ENCODE data around the gene CDON.

The CDON gene

DNA sequence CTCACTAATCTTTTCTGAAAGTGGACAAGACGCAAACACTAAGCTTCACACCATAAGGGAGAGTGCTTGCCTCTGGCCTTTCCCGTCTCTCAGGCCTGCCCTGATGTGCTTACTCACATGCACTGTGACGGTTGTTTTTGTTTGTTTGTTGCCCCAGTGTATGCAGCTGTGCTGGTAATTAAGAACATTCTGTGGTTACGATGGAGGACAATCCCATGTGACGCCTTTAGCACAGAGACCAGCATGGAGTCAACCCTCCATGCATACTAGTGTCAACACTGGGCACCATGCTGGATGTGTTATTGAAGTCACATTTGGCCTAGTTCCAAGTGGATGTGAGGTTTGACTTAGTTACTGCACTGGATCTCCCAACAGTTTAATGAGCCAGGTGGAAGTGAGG, 27.8 kb upstream of the CDON start:
- H3K4me1 ChIP-seq (ENCODE audit: insufficient read depth, low read length, poor library complexity, severe bottlenecking): no peaks in the 10 kb centered on the region
- H3K4me2 ChIP-seq (ENCODE audit: low read depth, low read length, poor library complexity, severe bottlenecking): no peak overlapping the region
- H3K4me3 ChIP-seq (ENCODE audit: low read length, poor library complexity, severe bottlenecking): no peak overlapping the region
- no peaks in the 10 kb centered on the region for H3K27me3 ChIP-seq (ENCODE audit: insufficient read depth, low read length, poor library complexity, severe bottlenecking)
- H2AFZ ChIP-seq (ENCODE audit: low read length): no peak overlapping the region
- H3K9me3 ChIP-seq (ENCODE audit: insufficient read depth, low read depth, low read length): no peaks in the 10 kb centered on the region
- H3F3A ChIP-seq (ENCODE audit: low read depth): no peaks in the 10 kb centered on the region
- no peaks in the 10 kb centered on the region for H3K9me2 ChIP-seq (replicated peaks; ENCODE audit: low read depth, low read length)
- no peak overlapping the region for H3K9ac ChIP-seq (ENCODE audit: low read depth, low read length, poor library complexity, severe bottlenecking)
- H3K79me2 ChIP-seq (ENCODE audit: insufficient read depth, low read length): no peaks in the 10 kb centered on the region
- no peaks in the 10 kb centered on the region for H3K36me3 ChIP-seq (ENCODE audit: insufficient read depth, low read length)
- TF ChIP-seq, protein P1, sequence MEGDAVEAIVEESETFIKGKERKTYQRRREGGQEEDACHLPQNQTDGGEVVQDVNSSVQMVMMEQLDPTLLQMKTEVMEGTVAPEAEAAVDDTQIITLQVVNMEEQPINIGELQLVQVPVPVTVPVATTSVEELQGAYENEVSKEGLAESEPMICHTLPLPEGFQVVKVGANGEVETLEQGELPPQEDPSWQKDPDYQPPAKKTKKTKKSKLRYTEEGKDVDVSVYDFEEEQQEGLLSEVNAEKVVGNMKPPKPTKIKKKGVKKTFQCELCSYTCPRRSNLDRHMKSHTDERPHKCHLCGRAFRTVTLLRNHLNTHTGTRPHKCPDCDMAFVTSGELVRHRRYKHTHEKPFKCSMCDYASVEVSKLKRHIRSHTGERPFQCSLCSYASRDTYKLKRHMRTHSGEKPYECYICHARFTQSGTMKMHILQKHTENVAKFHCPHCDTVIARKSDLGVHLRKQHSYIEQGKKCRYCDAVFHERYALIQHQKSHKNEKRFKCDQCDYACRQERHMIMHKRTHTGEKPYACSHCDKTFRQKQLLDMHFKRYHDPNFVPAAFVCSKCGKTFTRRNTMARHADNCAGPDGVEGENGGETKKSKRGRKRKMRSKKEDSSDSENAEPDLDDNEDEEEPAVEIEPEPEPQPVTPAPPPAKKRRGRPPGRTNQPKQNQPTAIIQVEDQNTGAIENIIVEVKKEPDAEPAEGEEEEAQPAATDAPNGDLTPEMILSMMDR (conservative IDR thresholded peaks at IDR 0.05; ENCODE audit: low read length): no peak
- TF ChIP-seq EZH2phosphoT487 (IDR thresholded peaks at IDR 0.05; ENCODE audit: borderline replicate concordance): no peak
- no peaks in the 10 kb centered on the region for H4K20me1 ChIP-seq (ENCODE audit: insufficient read depth, low read length, poor library complexity, severe bottlenecking)

DNA sequence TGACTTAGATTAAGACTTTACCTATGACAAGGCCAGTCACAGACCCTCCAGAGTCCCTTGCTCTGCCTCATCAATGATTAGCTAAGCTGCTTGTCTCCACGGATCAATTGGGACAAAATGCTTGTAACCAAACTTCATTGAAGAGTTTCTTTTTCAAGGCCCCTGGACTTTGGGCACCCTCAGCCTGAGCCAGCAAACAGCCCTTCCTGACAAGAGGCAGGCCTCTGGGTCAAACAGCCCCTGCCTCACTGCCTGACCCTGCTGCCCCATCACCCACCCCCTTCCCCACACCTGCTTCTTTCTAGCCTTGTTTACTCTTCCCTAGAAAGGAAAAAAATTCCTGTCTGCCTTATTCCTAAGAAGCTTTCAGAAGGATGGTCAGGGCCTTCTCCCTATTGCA, 26.3 kb upstream of the CDON start:
- Histone ChIP-seq H3K27me3 (ENCODE audit: insufficient read depth, low read length, poor library complexity, severe bottlenecking) (no peaks in the 10 kb centered on the region), H3K79me2 (ENCODE audit: insufficient read depth, low read length) (no peaks in the 10 kb centered on the region), H3K36me3 (ENCODE audit: insufficient read depth, low read length) (no peaks in the 10 kb centered on the region), H3K9me3 (ENCODE audit: insufficient read depth, low read depth, low read length) (no peaks in the 10 kb centered on the region), H3K9ac (ENCODE audit: low read depth, low read length, poor library complexity, severe bottlenecking) (no peak overlapping the region), H3K9me2 (replicated peaks; ENCODE audit: low read depth, low read length) (no peaks in the 10 kb centered on the region), H2AFZ (ENCODE audit: low read length) (no peak overlapping the region), H3K4me2 (ENCODE audit: low read depth, low read length, poor library complexity, severe bottlenecking) (no peak overlapping the region), H3F3A (ENCODE audit: low read depth) (no peaks in the 10 kb centered on the region), H3K4me1 (ENCODE audit: insufficient read depth, low read length, poor library complexity, severe bottlenecking) (peaks cover 7% of the 10 kb centered on the region), H3K4me3 (ENCODE audit: low read length, poor library complexity, severe bottlenecking) (no peak overlapping the region), H4K20me1 (ENCODE audit: insufficient read depth, low read length, poor library complexity, severe bottlenecking) (no peaks in the 10 kb centered on the region)
- TF ChIP-seq, protein P1 (conservative IDR thresholded peaks at IDR 0.05; ENCODE audit: low read length): no peak
- no peak for TF ChIP-seq EZH2phosphoT487 (IDR thresholded peaks at IDR 0.05; ENCODE audit: borderline replicate concordance)

DNA sequence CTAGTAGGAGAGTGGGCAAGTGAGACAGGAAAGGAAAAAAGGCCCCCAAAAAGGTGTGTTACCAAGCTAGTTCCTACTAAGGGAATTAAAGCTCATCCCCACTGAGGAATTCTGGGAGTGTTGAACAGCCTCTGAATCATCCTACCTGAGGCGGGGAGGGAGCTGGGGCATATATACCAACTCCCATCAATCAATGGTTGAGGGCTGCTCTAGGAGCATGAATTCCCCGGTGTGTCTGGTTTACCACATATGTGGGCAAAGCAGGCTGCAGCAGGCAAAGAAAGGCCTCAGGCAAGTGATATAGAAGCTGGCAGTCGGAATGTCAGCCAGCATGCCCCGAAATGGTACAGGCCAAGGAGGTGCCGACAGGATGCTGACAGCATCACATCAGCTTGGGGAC, 23.6 kb upstream of the CDON start:
- no peaks in the 10 kb centered on the region for H3K79me2 ChIP-seq (ENCODE audit: insufficient read depth, low read length)
- no peak overlapping the region for H2AFZ ChIP-seq (ENCODE audit: low read length)
- H3F3A ChIP-seq (ENCODE audit: low read depth): no peaks in the 10 kb centered on the region
- TF ChIP-seq EZH2phosphoT487 (IDR thresholded peaks at IDR 0.05; ENCODE audit: borderline replicate concordance): no peak
- TF ChIP-seq, protein P1 (conservative IDR thresholded peaks at IDR 0.05; ENCODE audit: low read length): no peak
- H3K36me3 ChIP-seq (ENCODE audit: insufficient read depth, low read length): no peaks in the 10 kb centered on the region
- H3K4me3 ChIP-seq (ENCODE audit: low read length, poor library complexity, severe bottlenecking): no peak overlapping the region
- peaks cover 18% of the 10 kb centered on the region for H3K4me1 ChIP-seq (ENCODE audit: insufficient read depth, low read length, poor library complexity, severe bottlenecking)
- H3K27me3 ChIP-seq (ENCODE audit: insufficient read depth, low read length, poor library complexity, severe bottlenecking): no peaks in the 10 kb centered on the region
- no peak overlapping the region for H3K4me2 ChIP-seq (ENCODE audit: low read depth, low read length, poor library complexity, severe bottlenecking)
- no peaks in the 10 kb centered on the region for H3K9me2 ChIP-seq (replicated peaks; ENCODE audit: low read depth, low read length)
- H3K9ac ChIP-seq (ENCODE audit: low read depth, low read length, poor library complexity, severe bottlenecking): no peak overlapping the region
- no peaks in the 10 kb centered on the region for H3K9me3 ChIP-seq (ENCODE audit: insufficient read depth, low read depth, low read length)
- no peaks in the 10 kb centered on the region for H4K20me1 ChIP-seq (ENCODE audit: insufficient read depth, low read length, poor library complexity, severe bottlenecking)
